GM21447 (cell line): Measurements from ENCODE around the gene SNX27.

Source experiments
- ATAC-seq: cut with Tn5 transposase; IDR thresholded peaks from one replicate; pipeline ENCODE4 v1.9.1; 2021; ENCODE audit not compliant: unreplicated experiment

SNX27 gene

GRCh38 chr1:151611832-151612500 lies at the start of gene SNX27:
SNX27 (plus strand) TSS chr1:151612050; CDS start chr1:151612202, 152 bp downstream.
- peak; percentile 90 for ATAC-seq

- no peak for ATAC-seq
These were observed 49.2 kb upstream of the SNX27 start for GRCh38 chr1:151562661-151563060.

- no peak for ATAC-seq
These were observed 48.5 kb upstream of the SNX27 start for GRCh38 chr1:151563376-151563775.

GRCh38 chr1:151565502-151566189 lies 46.2 kb upstream of the SNX27 start:
- ATAC-seq = no peak

GRCh38 chr1:151568626-151569088 lies 43.2 kb upstream of the SNX27 start:
- no peak for ATAC-seq

GRCh38 chr1:151570819-151571218 lies 41.0 kb upstream of the SNX27 start:
- no peak for ATAC-seq

GRCh38 chr1:151574575-151575529 lies 37.0 kb upstream of the SNX27 start:
- no peak for ATAC-seq

GRCh38 chr1:151577173-151577572 lies 34.7 kb upstream of the SNX27 start:
- no peak for ATAC-seq

GRCh38 chr1:151578941-151579340 lies 32.9 kb upstream of the SNX27 start:
- ATAC-seq = no peak

- ATAC-seq = no peak
These were observed 32.2 kb upstream of the SNX27 start for GRCh38 chr1:151579436-151580225.

- ATAC-seq = no peak
These were observed 30.4 kb upstream of the SNX27 start for GRCh38 chr1:151581451-151581850.

GRCh38 chr1:151581921-151582320 lies 29.9 kb upstream of the SNX27 start:
- ATAC-seq = no peak

- no peak for ATAC-seq
These were observed 28.1 kb upstream of the SNX27 start for GRCh38 chr1:151583796-151584195.

GRCh38 chr1:151584278-151584677 lies 27.6 kb upstream of the SNX27 start:
- no peak for ATAC-seq

- ATAC-seq = no peak
These were observed 27.1 kb upstream of the SNX27 start for GRCh38 chr1:151584780-151585179.

- no peak for ATAC-seq
These were observed 26.2 kb upstream of the SNX27 start for GRCh38 chr1:151585622-151586021.

GRCh38 chr1:151590961-151591360 lies 20.9 kb upstream of the SNX27 start:
- ATAC-seq = no peak

- ATAC-seq = no peak
These were observed 18.1 kb upstream of the SNX27 start for GRCh38 chr1:151593730-151594129.

GRCh38 chr1:151594143-151594625 lies 17.7 kb upstream of the SNX27 start:
- ATAC-seq = no peak

- no peak for ATAC-seq
These were observed 15.5 kb upstream of the SNX27 start for GRCh38 chr1:151596166-151596953.
